ENCODE results near the gene EPHA8.

EPHA8 gene

GRCh38 chr1:22527122-22527521 is 36.2 kb upstream of the EPHA8 start:
- no peak for DNase-seq
- no peaks in the 10 kb centered on the region for H4K20me1 ChIP-seq (ENCODE audit: insufficient read depth, low read length)
- H3K9me3 ChIP-seq (replicated peaks; ENCODE audit: insufficient read depth, low read length), result no peaks in the 10 kb centered on the region
- no peaks in the 10 kb centered on the region for H3K79me2 ChIP-seq (ENCODE audit: low read length)
- no peak overlapping the region for H3K27ac ChIP-seq (ENCODE audit: low read length)
- H3K4me3 ChIP-seq (ENCODE audit: low read length), result no peak overlapping the region
- no peaks in the 10 kb centered on the region for H3F3A ChIP-seq (ENCODE audit: insufficient read depth, low read length)
- no peaks in the 10 kb centered on the region for H3K36me3 ChIP-seq (replicated peaks; ENCODE audit: insufficient read depth, low read length)
- TF ChIP-seq EZH2 (optimal IDR thresholded peaks at IDR 0.05; ENCODE audit: low read depth, low read length) (no peak), EZH2phosphoT487 (IDR thresholded peaks at IDR 0.05; ENCODE audit: low read length) (no peak)
- TF ChIP-seq, protein P1, sequence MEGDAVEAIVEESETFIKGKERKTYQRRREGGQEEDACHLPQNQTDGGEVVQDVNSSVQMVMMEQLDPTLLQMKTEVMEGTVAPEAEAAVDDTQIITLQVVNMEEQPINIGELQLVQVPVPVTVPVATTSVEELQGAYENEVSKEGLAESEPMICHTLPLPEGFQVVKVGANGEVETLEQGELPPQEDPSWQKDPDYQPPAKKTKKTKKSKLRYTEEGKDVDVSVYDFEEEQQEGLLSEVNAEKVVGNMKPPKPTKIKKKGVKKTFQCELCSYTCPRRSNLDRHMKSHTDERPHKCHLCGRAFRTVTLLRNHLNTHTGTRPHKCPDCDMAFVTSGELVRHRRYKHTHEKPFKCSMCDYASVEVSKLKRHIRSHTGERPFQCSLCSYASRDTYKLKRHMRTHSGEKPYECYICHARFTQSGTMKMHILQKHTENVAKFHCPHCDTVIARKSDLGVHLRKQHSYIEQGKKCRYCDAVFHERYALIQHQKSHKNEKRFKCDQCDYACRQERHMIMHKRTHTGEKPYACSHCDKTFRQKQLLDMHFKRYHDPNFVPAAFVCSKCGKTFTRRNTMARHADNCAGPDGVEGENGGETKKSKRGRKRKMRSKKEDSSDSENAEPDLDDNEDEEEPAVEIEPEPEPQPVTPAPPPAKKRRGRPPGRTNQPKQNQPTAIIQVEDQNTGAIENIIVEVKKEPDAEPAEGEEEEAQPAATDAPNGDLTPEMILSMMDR (IDR thresholded peaks at IDR 0.05; ENCODE audit: low read length), result no peak
- H3K9me2 ChIP-seq (replicated peaks; ENCODE audit: insufficient read depth, low read length), result no peaks in the 10 kb centered on the region
- no peak overlapping the region for H3K4me2 ChIP-seq (ENCODE audit: low read depth, low read length)
- H3K4me1 ChIP-seq (ENCODE audit: low read length), result no peaks in the 10 kb centered on the region
- H3K9ac ChIP-seq (ENCODE audit: low read length), result no peak overlapping the region
- H3K27me3 ChIP-seq (replicated peaks; ENCODE audit: insufficient read depth, low read length), result no peaks in the 10 kb centered on the region
- no peak overlapping the region for H2AFZ ChIP-seq (ENCODE audit: low read length)

DNA sequence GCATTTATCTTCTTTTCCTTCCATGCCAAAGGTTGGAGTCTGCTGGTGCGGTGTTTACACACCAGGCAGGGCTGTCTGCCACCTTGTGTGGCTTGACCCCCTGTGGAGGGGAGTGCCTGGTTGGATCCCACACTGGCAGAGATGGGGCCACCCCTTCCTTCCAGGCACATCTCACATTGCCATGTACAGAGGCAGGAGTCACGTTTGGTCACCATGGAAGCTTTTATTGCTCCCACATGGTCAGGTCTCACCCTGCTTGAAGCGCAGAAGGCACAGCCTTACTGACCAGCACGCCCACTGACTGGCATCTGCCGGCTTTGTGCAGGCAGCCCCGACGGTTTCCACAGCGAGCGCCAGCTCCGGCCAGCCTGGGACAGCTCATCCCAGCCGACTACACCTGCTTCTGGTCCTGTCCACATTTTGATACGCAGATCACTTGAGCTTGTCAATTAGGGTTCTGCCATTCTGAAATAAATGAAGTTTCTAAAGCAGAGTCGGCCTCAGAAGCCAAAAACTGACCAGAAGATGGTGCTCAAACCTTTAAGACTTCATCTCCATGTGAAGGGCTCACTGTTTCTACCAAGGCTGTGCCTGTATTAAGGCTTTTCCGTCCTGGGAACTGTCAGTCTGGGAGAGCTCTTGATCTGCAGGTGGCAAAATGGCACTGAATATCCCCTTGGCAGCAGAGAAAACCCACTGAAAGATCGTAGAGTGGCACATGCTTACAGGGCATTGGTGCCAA is 35.6 kb upstream of the EPHA8 start:
- no peaks in the 10 kb centered on the region for H3F3A ChIP-seq (ENCODE audit: insufficient read depth, low read length)
- H3K36me3 ChIP-seq (replicated peaks; ENCODE audit: insufficient read depth, low read length), result no peaks in the 10 kb centered on the region
- no peaks in the 10 kb centered on the region for H3K79me2 ChIP-seq (ENCODE audit: low read length)
- H2AFZ ChIP-seq (ENCODE audit: low read length), result no peak overlapping the region
- H3K4me3 ChIP-seq (ENCODE audit: low read length), result no peak overlapping the region
- DNase-seq, result no peak
- no peak overlapping the region for H3K4me2 ChIP-seq (ENCODE audit: low read depth, low read length)
- H3K9ac ChIP-seq (ENCODE audit: low read length), result no peak overlapping the region
- no peaks in the 10 kb centered on the region for H4K20me1 ChIP-seq (ENCODE audit: insufficient read depth, low read length)
- TF ChIP-seq, protein P1 (IDR thresholded peaks at IDR 0.05; ENCODE audit: low read length), result no peak
- TF ChIP-seq EZH2phosphoT487 (IDR thresholded peaks at IDR 0.05; ENCODE audit: low read length), result no peak
- no peak for TF ChIP-seq EZH2 (optimal IDR thresholded peaks at IDR 0.05; ENCODE audit: low read depth, low read length)
- H3K27ac ChIP-seq (ENCODE audit: low read length), result no peak overlapping the region
- no peaks in the 10 kb centered on the region for H3K9me3 ChIP-seq (replicated peaks; ENCODE audit: insufficient read depth, low read length)
- no peaks in the 10 kb centered on the region for H3K4me1 ChIP-seq (ENCODE audit: low read length)
- no peaks in the 10 kb centered on the region for H3K27me3 ChIP-seq (replicated peaks; ENCODE audit: insufficient read depth, low read length)
- H3K9me2 ChIP-seq (replicated peaks; ENCODE audit: insufficient read depth, low read length), result no peaks in the 10 kb centered on the region

- DNase-seq, result no peak
- H3K9me3 ChIP-seq (replicated peaks; ENCODE audit: insufficient read depth, low read length), result no peaks in the 10 kb centered on the region
- no peaks in the 10 kb centered on the region for H3K4me1 ChIP-seq (ENCODE audit: low read length)
- H4K20me1 ChIP-seq (ENCODE audit: insufficient read depth, low read length), result no peaks in the 10 kb centered on the region
- TF ChIP-seq EZH2 (optimal IDR thresholded peaks at IDR 0.05; ENCODE audit: low read depth, low read length) (no peak), EZH2phosphoT487 (IDR thresholded peaks at IDR 0.05; ENCODE audit: low read length) (no peak)
- TF ChIP-seq, protein P1 (IDR thresholded peaks at IDR 0.05; ENCODE audit: low read length), result no peak
- no peaks in the 10 kb centered on the region for H3K27me3 ChIP-seq (replicated peaks; ENCODE audit: insufficient read depth, low read length)
- no peaks in the 10 kb centered on the region for H3F3A ChIP-seq (ENCODE audit: insufficient read depth, low read length)
- no peak overlapping the region for H2AFZ ChIP-seq (ENCODE audit: low read length)
- no peak overlapping the region for H3K4me2 ChIP-seq (ENCODE audit: low read depth, low read length)
- H3K9me2 ChIP-seq (replicated peaks; ENCODE audit: insufficient read depth, low read length), result no peaks in the 10 kb centered on the region
- no peak overlapping the region for H3K4me3 ChIP-seq (ENCODE audit: low read length)
- H3K36me3 ChIP-seq (replicated peaks; ENCODE audit: insufficient read depth, low read length), result no peaks in the 10 kb centered on the region
- no peaks in the 10 kb centered on the region for H3K79me2 ChIP-seq (ENCODE audit: low read length)
- no peak overlapping the region for H3K9ac ChIP-seq (ENCODE audit: low read length)
- no peak overlapping the region for H3K27ac ChIP-seq (ENCODE audit: low read length)
Observed at GRCh38 chr1:22528451-22528850, 34.8 kb upstream of the EPHA8 start.

Data from MM.1S (cell line).